22Rv1 (cell line): Measurements from ENCODE around the gene GFER.

Experiments used
- ZFX ChIP-seq: fragments of 450-650 bp; IDR thresholded peaks from 2 replicates; pipeline ENCODE4 v1.6.1; 2017; ENCODE audit warnings: antibody characterized with exemption, borderline replicate concordance
- TF ChIP-seq, protein P1 (sequence below): fragments of 450-650 bp; IDR thresholded peaks from 2 replicates; pipeline ENCODE4 v1.5.1; 2017; ENCODE audit warnings: mild to moderate bottlenecking

- TF ChIP-seq, protein P1, sequence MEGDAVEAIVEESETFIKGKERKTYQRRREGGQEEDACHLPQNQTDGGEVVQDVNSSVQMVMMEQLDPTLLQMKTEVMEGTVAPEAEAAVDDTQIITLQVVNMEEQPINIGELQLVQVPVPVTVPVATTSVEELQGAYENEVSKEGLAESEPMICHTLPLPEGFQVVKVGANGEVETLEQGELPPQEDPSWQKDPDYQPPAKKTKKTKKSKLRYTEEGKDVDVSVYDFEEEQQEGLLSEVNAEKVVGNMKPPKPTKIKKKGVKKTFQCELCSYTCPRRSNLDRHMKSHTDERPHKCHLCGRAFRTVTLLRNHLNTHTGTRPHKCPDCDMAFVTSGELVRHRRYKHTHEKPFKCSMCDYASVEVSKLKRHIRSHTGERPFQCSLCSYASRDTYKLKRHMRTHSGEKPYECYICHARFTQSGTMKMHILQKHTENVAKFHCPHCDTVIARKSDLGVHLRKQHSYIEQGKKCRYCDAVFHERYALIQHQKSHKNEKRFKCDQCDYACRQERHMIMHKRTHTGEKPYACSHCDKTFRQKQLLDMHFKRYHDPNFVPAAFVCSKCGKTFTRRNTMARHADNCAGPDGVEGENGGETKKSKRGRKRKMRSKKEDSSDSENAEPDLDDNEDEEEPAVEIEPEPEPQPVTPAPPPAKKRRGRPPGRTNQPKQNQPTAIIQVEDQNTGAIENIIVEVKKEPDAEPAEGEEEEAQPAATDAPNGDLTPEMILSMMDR: no peak
- TF ChIP-seq ZFX: no peak
Observed at GRCh38 chr16:1938910-1939309, 45.1 kb upstream of the GFER start.
